Measurements from ENCODE around the gene SQSTM1.

SQSTM1 gene

DNA sequence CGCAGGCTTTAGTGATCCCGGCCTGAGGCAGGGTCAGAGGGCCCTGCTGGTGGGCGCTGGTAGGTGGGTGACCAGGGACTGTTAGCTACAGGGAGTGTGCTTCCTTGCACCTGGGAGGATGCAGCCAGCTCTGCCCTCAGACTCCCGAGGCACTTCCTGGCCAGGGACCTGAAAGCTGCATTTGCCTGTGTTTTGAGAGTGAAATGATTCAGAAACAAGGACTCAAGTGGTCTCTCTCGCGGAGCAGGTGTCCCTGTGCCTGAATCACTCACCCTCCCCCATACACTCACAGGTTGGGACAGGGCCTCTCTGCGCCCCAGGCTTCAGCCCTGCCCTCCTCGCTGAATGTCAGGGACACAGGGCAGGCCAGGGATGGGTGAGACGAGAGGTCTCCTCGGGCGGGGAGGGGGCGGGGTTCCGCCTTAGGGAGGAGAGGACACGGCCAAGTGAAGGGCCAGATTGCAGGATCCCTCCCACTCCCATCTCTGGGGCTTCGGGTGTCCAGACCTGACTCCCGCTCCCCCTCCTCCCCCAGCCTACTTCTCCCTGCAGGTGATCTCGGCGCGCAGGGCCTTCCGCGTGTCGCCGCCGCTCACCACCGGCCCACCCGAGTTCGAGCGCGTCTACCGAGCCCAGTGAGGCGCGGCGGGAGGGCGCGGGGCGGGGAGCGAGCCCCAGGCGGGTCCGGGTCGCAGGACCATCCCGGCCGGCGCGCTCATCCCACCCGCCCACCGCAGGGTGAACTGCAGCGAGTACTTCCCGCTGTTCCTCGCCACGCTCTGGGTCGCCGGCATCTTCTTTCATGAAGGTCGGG, 25.4 kb upstream of the SQSTM1 start:
- peak; percentile 24 to 60 for DNase-seq

GRCh38 chr5:179795863-179796833, 24.6 kb upstream of the SQSTM1 start:
- peak; percentile 38 to 74 for DNase-seq

DNA sequence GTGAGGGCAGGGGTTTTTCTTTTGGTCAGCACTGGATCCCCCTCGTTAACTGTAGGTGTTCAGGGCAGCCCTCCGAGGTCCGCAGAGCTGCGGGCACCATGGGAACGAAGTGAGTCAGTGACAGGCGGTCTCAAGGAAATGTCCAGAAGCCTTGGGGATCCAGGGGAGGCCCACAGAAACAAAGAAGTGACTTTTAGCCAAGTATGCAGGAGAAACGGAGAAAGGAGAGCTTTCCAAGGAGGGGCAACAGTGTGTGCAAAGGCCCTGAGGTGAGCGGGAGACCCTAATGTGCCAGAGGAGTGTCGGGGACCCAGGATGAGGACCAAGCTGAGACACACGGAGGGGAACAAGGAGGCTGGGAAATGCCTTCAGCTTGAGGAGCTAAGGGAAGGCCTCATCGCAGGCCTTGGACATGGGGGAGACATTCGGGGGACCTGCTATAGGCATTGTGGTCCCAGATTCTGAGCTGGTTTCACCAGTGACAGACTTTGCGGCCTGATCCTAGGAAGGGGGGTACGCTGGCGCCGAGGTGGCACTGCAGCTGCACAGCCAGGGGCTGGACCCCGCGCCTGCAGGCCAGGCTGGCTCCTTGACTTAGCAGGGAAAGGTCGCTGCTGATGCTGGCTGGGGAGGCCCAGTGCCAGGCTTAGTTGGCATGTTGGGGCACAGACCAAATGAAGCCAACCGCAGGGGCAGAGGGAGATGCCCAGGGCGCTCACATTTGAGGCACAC, 23.7 kb upstream of the SQSTM1 start:
- no peak for DNase-seq

- DNase-seq = no peak
These were observed 23.0 kb upstream of the SQSTM1 start for GRCh38 chr5:179797741-179798140.

DNA sequence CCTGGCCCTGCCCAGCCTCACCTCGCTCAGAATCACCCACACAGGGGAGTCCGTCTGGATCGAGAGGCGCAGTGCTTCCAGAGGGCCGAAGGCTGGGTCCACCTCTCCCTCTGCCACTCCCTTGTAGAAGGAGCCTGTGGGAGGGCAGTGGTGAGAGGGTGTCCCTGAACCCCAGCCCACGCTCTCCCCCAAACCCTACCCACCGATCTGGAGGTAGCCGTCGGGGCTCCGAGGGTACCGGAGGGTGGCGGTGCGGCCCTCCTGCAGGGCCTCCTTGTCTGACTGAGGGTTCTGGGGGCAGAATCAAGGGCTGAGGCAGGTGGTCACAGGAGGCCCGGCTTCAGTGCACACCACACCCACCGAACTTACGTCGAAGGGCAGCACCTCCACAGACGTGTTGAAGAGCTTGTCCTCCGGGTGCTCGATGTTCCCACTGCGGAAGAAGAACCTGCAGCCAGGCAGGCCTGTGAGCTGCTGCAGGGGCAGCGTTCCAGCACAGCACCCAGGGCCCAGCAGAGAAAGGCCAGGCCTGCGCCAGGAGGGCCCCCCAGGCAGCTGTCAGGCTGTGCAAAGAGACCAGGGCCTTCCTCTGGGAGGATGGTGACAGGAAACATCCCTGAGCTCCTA, 22.4 kb upstream of the SQSTM1 start:
- DNase-seq = no peak

GRCh38 chr5:179798771-179799643, 21.7 kb upstream of the SQSTM1 start:
- DNase-seq = no peak

GRCh38 chr5:179799644-179799973, 21.1 kb upstream of the SQSTM1 start:
- DNase-seq = no peak

- no peak for DNase-seq
These were observed 20.5 kb upstream of the SQSTM1 start for GRCh38 chr5:179800071-179800695.

DNA sequence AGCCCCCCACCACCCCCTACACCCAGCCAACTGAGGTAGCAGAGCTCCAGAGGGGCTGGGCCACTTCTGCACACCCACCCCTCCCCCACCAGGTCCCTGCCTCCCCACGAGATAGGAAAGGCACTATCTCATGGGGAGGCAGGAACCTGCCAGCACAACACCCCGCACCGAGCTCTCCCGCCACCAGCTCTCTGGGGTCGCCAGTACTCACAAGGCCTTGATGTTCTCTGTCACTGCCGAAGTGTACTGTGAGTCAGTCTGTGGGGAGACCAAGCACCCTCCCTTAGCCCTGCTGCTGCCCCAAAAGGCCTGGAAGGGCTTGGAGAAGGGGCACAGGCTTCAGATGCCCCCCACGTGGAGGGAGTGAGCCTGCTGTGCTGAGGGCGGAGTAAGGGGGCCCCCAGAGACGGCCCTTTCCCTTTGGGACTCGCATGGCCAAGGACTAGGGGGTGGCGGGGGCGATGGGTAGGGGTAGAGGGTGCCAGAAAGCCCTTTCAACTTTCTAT, 20.0 kb upstream of the SQSTM1 start:
- DNase-seq = no peak

- no peak for DNase-seq
These were observed 19.1 kb upstream of the SQSTM1 start for GRCh38 chr5:179801304-179802206.

GRCh38 chr5:179802207-179802883, 18.4 kb upstream of the SQSTM1 start:
- DNase-seq = no peak

- DNase-seq = no peak
These were observed 17.6 kb upstream of the SQSTM1 start for GRCh38 chr5:179802950-179803562.

DNA sequence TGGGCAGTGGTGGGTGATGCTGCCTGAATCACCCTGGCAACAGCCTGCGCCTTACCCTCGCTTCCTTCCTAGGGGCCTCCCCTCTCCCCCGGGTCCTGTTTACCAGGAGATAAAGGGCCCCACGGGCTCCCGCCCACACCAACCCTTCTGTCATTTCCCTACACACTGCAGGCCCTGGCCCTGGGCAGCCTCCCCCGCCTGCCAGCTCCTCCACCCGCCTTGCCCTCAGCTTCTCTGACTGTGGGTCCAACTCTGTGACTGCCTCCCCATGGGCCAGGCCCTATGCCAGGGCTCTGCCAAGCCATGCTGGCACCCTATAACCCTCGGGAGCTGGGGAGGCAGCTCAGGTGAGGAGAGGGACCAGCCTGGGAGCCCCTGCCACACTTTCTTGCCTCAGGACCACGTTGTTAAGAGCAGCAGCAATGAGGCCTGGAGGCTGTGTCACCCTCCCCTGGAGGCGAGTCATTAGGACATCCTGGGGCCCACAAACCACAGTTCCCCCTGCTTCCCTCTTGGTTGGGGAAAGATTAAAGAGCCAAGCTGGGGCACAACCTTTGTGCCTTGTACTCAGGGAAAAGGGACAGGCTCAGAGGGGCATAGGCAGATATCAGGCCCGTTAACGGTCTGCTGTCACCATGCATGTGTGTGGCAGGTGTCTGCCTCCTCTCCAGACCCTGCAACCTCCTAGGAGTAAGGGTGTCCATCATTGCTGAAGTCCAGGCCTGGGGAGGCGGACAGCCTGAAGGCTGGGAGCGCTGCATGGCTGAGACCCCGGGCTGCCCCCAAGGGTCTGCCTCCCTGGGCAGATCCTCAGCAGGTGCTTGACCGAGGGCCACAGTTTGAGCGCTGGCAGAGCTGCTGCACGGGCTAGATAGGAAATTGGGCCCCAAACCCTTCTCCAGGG, 16.8 kb upstream of the SQSTM1 start:
- no peak for DNase-seq

GRCh38 chr5:179804555-179804947, 16.2 kb upstream of the SQSTM1 start:
- DNase-seq = no peak

GRCh38 chr5:179805070-179805528, 15.6 kb upstream of the SQSTM1 start:
- DNase-seq = no peak

DNA sequence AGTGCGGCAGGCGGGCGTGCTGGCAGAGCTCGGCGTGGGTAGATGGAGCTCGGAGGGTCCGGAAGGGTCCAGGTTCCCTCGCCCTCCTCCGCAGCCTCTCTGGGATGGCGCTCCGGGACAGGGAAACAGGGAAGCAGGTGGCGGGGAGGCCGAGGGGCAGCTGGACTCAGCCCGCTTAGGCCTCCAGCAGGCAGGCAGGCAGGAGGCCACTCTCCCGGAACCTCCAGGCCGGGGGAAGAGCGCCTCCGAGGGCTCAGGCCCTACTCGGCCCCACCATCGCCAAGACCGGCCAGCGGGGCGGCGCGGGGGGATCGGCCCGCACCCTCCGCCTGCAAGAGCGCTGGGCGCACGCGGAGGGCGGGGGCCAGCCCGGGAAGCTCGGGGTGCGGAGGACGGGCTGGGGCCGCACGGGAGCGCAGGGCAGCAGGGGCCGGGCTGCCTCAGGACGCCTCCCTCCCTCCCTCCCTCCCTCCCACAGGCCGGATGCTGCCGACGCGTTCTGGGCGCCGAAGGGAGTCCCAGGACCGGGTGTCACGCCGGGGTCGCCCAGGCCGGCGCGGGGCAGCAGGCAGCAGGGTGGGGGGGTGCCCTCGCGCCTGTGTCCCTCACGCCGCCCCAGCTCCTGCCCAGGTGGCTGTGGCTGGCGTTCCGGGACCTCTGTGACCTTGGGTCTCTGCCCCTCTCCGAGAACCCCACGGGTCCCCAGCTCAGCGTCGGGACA, 15.0 kb upstream of the SQSTM1 start:
- no peak for DNase-seq
